Urothelium cell line (cell line): ENCODE data around the gene SNX27.

ENCODE experiments used
- DNase-seq: peaks from one replicate; pipeline ENCODE4 v3.0.0; 2011; ENCODE audit warnings: low spot score, mixed read lengths
- FAIRE-seq: peaks from 2 replicates; lab custom pipeline; 2011; peaks lifted over from hg19 to GRCh38; lab: Jason Lieb, UNC

Gene SNX27

GRCh38 chr1:151611832-151612500 is at the start of gene SNX27:
SNX27 (plus strand) TSS chr1:151612050; CDS start chr1:151612202, 152 bp downstream.
- peak; percentile 96 for DNase-seq
- FAIRE-seq: peak; percentile 56

- no peak for DNase-seq
- no peak for FAIRE-seq
Measured at GRCh38 chr1:151562661-151563060, 49.2 kb upstream of the SNX27 start.

- DNase-seq (no peak), FAIRE-seq (no peak)
Measured at GRCh38 chr1:151563376-151563775, 48.5 kb upstream of the SNX27 start.

GRCh38 chr1:151565502-151566189 is 46.2 kb upstream of the SNX27 start:
- FAIRE-seq (no peak), DNase-seq (no peak)

- FAIRE-seq (no peak), DNase-seq (no peak)
Measured at GRCh38 chr1:151568626-151569088, 43.2 kb upstream of the SNX27 start.

GRCh38 chr1:151570819-151571218 is 41.0 kb upstream of the SNX27 start:
- FAIRE-seq (no peak), DNase-seq (no peak)

GRCh38 chr1:151574575-151575529 is 37.0 kb upstream of the SNX27 start:
- DNase-seq (peak; percentile 55), FAIRE-seq (no peak)

GRCh38 chr1:151577173-151577572 is 34.7 kb upstream of the SNX27 start:
- FAIRE-seq (no peak), DNase-seq (no peak)

- FAIRE-seq (no peak), DNase-seq (no peak)
Measured at GRCh38 chr1:151578941-151579340, 32.9 kb upstream of the SNX27 start.

- no peak for DNase-seq
- no peak for FAIRE-seq
Measured at GRCh38 chr1:151579436-151580225, 32.2 kb upstream of the SNX27 start.

GRCh38 chr1:151581451-151581850 is 30.4 kb upstream of the SNX27 start:
- FAIRE-seq: no peak
- no peak for DNase-seq

- no peak for DNase-seq
- FAIRE-seq: no peak
Measured at GRCh38 chr1:151581921-151582320, 29.9 kb upstream of the SNX27 start.

GRCh38 chr1:151583796-151584195 is 28.1 kb upstream of the SNX27 start:
- DNase-seq: no peak
- no peak for FAIRE-seq

- no peak for FAIRE-seq
- no peak for DNase-seq
Measured at GRCh38 chr1:151584278-151584677, 27.6 kb upstream of the SNX27 start.

- DNase-seq (no peak), FAIRE-seq (no peak)
Measured at GRCh38 chr1:151584780-151585179, 27.1 kb upstream of the SNX27 start.

GRCh38 chr1:151585622-151586021 is 26.2 kb upstream of the SNX27 start:
- FAIRE-seq: no peak
- peak; percentile 56 for DNase-seq

GRCh38 chr1:151590961-151591360 is 20.9 kb upstream of the SNX27 start:
- FAIRE-seq: no peak
- no peak for DNase-seq

- DNase-seq: no peak
- FAIRE-seq: no peak
Measured at GRCh38 chr1:151593730-151594129, 18.1 kb upstream of the SNX27 start.

- peak; percentile 78 for DNase-seq
- FAIRE-seq: no peak
Measured at GRCh38 chr1:151594143-151594625, 17.7 kb upstream of the SNX27 start.
